Measurements from ENCODE around the gene SCNN1G.

Gene SCNN1G

GRCh38 chr16:23225109-23225508, 42.6 kb downstream of the SCNN1G start:
- Histone ChIP-seq H3K27ac (no peak overlapping the region), H3K4me2 (no peak overlapping the region), H3K4me3 (no peak overlapping the region), H3K9me3 (replicated peaks in 1 of 11) (peaks cover 0 to 6% (median 0%) of the 10 kb centered on the region in 11 experiments; a peak in 2 of 22 replicates), H3K36me3 (no peaks in the 10 kb centered on the region), H3K4me1 (no peaks in the 10 kb centered on the region), H3K9ac (no peak overlapping the region), H3K27me3 (no peaks in the 10 kb centered on the region), H4K20me1 (no peaks in the 10 kb centered on the region)
- TF ChIP-seq Cebpa-rat (IDR thresholded peaks at IDR 0.05), result no peak

DNA sequence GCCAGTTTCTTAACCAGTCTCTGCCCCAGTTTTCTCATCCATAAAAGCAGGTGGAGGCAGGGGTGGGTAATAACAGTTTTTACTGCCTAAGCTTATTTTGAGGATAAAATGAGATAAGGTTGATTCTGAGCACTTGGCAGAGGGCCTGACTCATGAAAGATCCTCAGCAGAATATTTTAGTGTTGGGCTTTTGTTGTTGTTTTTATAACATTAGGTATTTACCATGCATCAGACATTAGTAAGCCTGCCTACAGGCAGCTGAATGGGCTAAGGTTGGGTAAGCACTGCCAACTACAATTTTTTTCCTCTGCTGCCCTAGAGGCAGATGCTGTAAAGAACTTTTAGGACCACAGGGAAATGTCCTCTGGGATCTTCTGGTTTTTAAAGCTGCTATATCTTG, 43.1 kb downstream of the SCNN1G start:
- H3K4me1 ChIP-seq, result no peaks in the 10 kb centered on the region
- H3K9ac ChIP-seq, result no peak overlapping the region
- TF ChIP-seq Cebpa-rat (IDR thresholded peaks at IDR 0.05), result no peak
- no peak overlapping the region for H3K27ac ChIP-seq
- no peaks in the 10 kb centered on the region for H4K20me1 ChIP-seq
- peaks cover 0 to 6% (median 0%) of the 10 kb centered on the region in 11 experiments; a peak in 2 of 22 replicates for H3K9me3 ChIP-seq (replicated peaks in 1 of 11)
- H3K36me3 ChIP-seq, result no peaks in the 10 kb centered on the region
- H3K27me3 ChIP-seq, result no peaks in the 10 kb centered on the region
- no peak overlapping the region for H3K4me2 ChIP-seq
- H3K4me3 ChIP-seq, result no peak overlapping the region

- Histone ChIP-seq H3K9ac (no peak overlapping the region), H3K4me1 (no peaks in the 10 kb centered on the region), H3K4me2 (no peak overlapping the region), H3K36me3 (no peaks in the 10 kb centered on the region), H3K4me3 (no peak overlapping the region), H3K9me3 (replicated peaks in 1 of 11) (peaks cover 0 to 6% (median 0%) of the 10 kb centered on the region in 11 experiments; a peak in 2 of 22 replicates), H3K27ac (no peak overlapping the region), H3K27me3 (no peaks in the 10 kb centered on the region), H4K20me1 (no peaks in the 10 kb centered on the region)
- no peak for TF ChIP-seq Cebpa-rat (IDR thresholded peaks at IDR 0.05)
Observed at GRCh38 chr16:23227529-23227928, 45.0 kb downstream of the SCNN1G start.

DNA sequence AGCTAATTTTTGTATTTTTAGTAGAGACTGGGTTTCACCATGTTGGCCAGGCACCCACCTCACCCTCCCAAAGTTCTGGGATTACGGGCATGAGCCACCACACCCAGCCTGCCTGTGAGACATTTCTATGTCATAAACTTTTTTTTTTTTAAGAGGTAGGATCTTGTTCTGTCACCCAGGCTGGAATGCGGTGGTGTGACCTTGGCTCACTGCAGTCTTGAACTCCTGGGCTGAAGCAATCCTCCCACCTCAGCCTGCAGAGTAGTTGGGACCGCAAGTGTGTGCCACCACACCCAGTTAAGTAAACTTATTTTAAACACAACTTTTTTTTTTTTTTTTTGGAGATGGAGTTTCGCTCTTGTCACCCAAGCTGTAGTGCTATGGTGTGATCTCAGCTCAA, 47.2 kb downstream of the SCNN1G start:
- no peaks in the 10 kb centered on the region for H3K27me3 ChIP-seq
- no peak for TF ChIP-seq Cebpa-rat (IDR thresholded peaks at IDR 0.05)
- no peak overlapping the region for H3K4me2 ChIP-seq
- H3K4me1 ChIP-seq, result no peaks in the 10 kb centered on the region
- no peaks in the 10 kb centered on the region for H3K36me3 ChIP-seq
- no peak overlapping the region for H3K27ac ChIP-seq
- no peak overlapping the region for H3K9ac ChIP-seq
- no peak overlapping the region for H3K4me3 ChIP-seq
- H3K9me3 ChIP-seq (replicated peaks in 1 of 11), result peaks cover 0 to 6% (median 0%) of the 10 kb centered on the region in 11 experiments; a peak in 2 of 22 replicates
- H4K20me1 ChIP-seq, result no peaks in the 10 kb centered on the region

- H4K20me1 ChIP-seq, result no peaks in the 10 kb centered on the region
- no peak for TF ChIP-seq Cebpa-rat (IDR thresholded peaks at IDR 0.05)
- H3K27me3 ChIP-seq, result no peaks in the 10 kb centered on the region
- H3K9ac ChIP-seq, result no peak overlapping the region
- no peaks in the 10 kb centered on the region for H3K4me1 ChIP-seq
- no peaks in the 10 kb centered on the region for H3K36me3 ChIP-seq
- H3K4me3 ChIP-seq, result no peak overlapping the region
- no peak overlapping the region for H3K4me2 ChIP-seq
- no peak overlapping the region for H3K27ac ChIP-seq
- H3K9me3 ChIP-seq (replicated peaks in 1 of 11), result 0 out of 22 replicates have a peak, but pooled peaks cover 0 to 6% (median 0%) of the 10 kb centered on the region in 11 experiments
Observed at GRCh38 chr16:23232806-23233205, 50.3 kb downstream of the SCNN1G start.

- Histone ChIP-seq H4K20me1 (no peaks in the 10 kb centered on the region), H3K9ac (no peak overlapping the region), H3K4me2 (no peak overlapping the region), H3K27ac (no peak overlapping the region), H3K4me3 (no peak overlapping the region), H3K36me3 (no peaks in the 10 kb centered on the region), H3K27me3 (no peaks in the 10 kb centered on the region), H3K4me1 (no peaks in the 10 kb centered on the region), H3K9me3 (replicated peaks in 1 of 11) (no peaks in the 10 kb centered on the region)
- no peak for TF ChIP-seq Cebpa-rat (IDR thresholded peaks at IDR 0.05)
Observed at GRCh38 chr16:23235176-23235575, 52.6 kb downstream of the SCNN1G start.

DNA sequence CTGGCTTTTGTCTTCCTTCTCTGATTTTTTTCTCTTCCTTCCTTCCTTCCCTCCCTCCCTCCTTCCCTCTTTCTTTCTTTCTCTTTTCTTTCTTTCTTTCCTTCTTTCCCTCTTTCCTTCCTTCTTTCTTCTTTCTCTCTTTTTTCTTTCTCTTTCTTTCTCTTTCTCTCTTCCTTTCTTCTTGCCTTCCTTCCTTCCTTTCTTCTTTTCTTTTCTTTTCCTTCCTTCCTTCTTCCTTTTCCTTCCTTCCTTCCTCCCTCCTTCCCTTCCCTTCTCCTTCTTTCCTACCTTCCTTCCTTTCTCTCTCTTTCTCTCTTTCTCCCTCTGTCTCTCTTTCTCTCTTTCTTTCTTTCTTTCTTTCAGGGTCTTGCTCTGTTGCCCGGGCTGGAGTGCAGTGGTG, 54.4 kb downstream of the SCNN1G start:
- Histone ChIP-seq H3K27me3 (no peaks in the 10 kb centered on the region), H3K36me3 (no peaks in the 10 kb centered on the region)

GRCh38 chr16:23240994-23241393, 58.4 kb downstream of the SCNN1G start:
- no peaks in the 10 kb centered on the region for H3K36me3 ChIP-seq
- no peak overlapping the region for H3K4me3 ChIP-seq
- TF ChIP-seq Cebpa-rat (IDR thresholded peaks at IDR 0.05), result no peak
- peaks cover 0 to 24% (median 4%) of the 10 kb centered on the region in 11 experiments; a peak in 8 of 22 replicates for H3K9me3 ChIP-seq (replicated peaks in 1 of 11)
- H3K27ac ChIP-seq, result no peak overlapping the region
- no peak overlapping the region for H3K9ac ChIP-seq
- no peaks in the 10 kb centered on the region for H3K27me3 ChIP-seq
- H3K4me1 ChIP-seq, result no peaks in the 10 kb centered on the region
- H3K4me2 ChIP-seq, result no peak overlapping the region
- no peaks in the 10 kb centered on the region for H4K20me1 ChIP-seq

More for the DNA sequence above, 54.4 kb downstream of the SCNN1G start:
- H3K9me3 ChIP-seq (replicated peaks in 1 of 11), result 0 out of 22 replicates have a peak, but pooled peaks cover 0 to 2% (median 0%) of the 10 kb centered on the region in 11 experiments
- no peak for TF ChIP-seq Cebpa-rat (IDR thresholded peaks at IDR 0.05)
- no peak overlapping the region for H3K9ac ChIP-seq
- no peaks in the 10 kb centered on the region for H3K4me1 ChIP-seq
- no peak overlapping the region for H3K27ac ChIP-seq
- no peak overlapping the region for H3K4me3 ChIP-seq
- no peaks in the 10 kb centered on the region for H4K20me1 ChIP-seq
- H3K4me2 ChIP-seq, result no peak overlapping the region

DNA sequence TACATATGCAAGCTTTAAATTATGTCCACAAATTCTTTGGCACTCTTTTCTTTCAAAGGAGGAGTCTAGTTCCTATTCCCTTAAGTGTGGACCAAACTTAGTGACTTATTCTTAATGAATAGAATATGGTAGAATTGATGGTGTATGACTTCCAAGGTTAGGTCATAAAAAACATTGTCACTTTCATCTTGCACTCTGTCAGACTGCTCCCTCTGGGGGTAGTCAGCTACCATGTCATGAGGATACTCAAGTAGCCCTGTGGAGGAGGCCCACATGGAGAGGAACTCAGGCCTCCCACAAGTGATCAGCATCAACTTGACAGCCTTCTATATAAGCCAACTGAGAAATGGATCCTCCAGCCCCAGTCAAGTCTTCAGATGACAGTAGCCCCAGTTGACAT, 61.6 kb downstream of the SCNN1G start:
- no peak for TF ChIP-seq Cebpa-rat (IDR thresholded peaks at IDR 0.05)
- H3K4me2 ChIP-seq, result no peak overlapping the region

DNA sequence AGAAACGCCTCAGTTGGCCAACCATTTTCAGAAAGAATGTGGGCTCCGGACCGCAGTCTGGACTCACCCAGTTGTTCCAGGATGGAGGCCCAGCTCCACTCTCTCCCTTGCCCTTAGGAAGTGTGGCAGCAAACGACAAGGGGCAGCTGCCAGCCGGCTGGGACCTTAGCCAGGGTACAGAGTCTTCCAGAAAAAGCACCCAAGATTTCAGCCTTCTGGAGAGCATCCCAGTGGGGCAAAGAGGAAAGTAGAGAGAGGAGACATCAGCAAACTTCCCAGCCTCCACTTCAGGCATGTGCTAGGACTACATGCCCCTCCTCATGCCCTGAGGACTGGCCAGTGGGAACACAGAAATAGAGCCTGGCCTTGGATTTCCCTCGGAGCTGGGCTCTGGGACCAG, 62.7 kb downstream of the SCNN1G start:
- no peak overlapping the region for H3K27ac ChIP-seq
- peaks cover 0 to 31% (median 11%) of the 10 kb centered on the region in 11 experiments; a peak in 14 of 22 replicates for H3K9me3 ChIP-seq (replicated peaks in 1 of 11)
- no peaks in the 10 kb centered on the region for H3K36me3 ChIP-seq
- no peak for TF ChIP-seq Cebpa-rat (IDR thresholded peaks at IDR 0.05)
- H3K9ac ChIP-seq, result no peak overlapping the region
- H3K4me3 ChIP-seq, result no peak overlapping the region
- H3K27me3 ChIP-seq, result no peaks in the 10 kb centered on the region
- H4K20me1 ChIP-seq, result no peaks in the 10 kb centered on the region
- H3K4me1 ChIP-seq, result no peaks in the 10 kb centered on the region
- H3K4me2 ChIP-seq, result no peak overlapping the region

More for the DNA sequence above, 61.6 kb downstream of the SCNN1G start:
- Histone ChIP-seq H3K9ac (no peak overlapping the region), H4K20me1 (no peaks in the 10 kb centered on the region), H3K27ac (no peak overlapping the region), H3K36me3 (no peaks in the 10 kb centered on the region), H3K27me3 (no peaks in the 10 kb centered on the region), H3K4me1 (no peaks in the 10 kb centered on the region), H3K9me3 (replicated peaks in 1 of 11) (peaks cover 0 to 24% (median 4%) of the 10 kb centered on the region in 11 experiments; a peak in 8 of 22 replicates), H3K4me3 (no peak overlapping the region)
